IMR-90 (cell line): ENCODE data around the gene RAD51B. TPM values are rescaled to one million over a fixed set of nuclear protein-coding genes. Genes with fewer than 3 reads are reported as not detected.

Experiments
- ATAC-seq: fragments of 200-7000 bp; cut with Tn5 transposase; 2 replicates; pipeline ENCODE4 v1.9.1; 2020; ENCODE audit warnings: low read depth, mild to moderate bottlenecking, moderate library complexity
- BruUV-seq: library from RNA; stranded (reverse); fragments of 400-500 nt; replicated peaks from 2 replicates; lab custom pipeline; 2021; lab: Mats Ljungman, UMichigan
- CTCF ChIA-PET: fragments of 300-600 bp; formaldehyde crosslinking; extraction: SDS; loops from one replicate; lab custom pipeline; 2021; ENCODE audit warnings: antibody characterized with exemption; lab: Yijun Ruan, JAX
- POLR2A ChIA-PET: fragments of 300-600 bp; sonication (Branson Sonifier 250); formaldehyde crosslinking; loops from one replicate; lab custom pipeline; 2022; ENCODE audit warnings: antibody characterized with exemption; ENCODE audit not compliant: unreplicated experiment; lab: Charles Lee
- DNase-seq: peaks from one replicate; pipeline ENCODE4 v3.0.0; 2013
- H2AFZ ChIP-seq: replicated peaks from 2 replicates; pipeline ENCODE3; 2013; ENCODE audit warnings: low read length, mild to moderate bottlenecking; ENCODE audit not compliant: poor library complexity
- H2AK5ac ChIP-seq: 2 replicates; pipeline ENCODE4 v1.6.1; 2013; ENCODE audit warnings: low read depth, low read length, inconsistent platforms
- H2AK9ac ChIP-seq: replicated peaks from 2 replicates; pipeline ENCODE3; 2013; ENCODE audit warnings: mild to moderate bottlenecking, low read depth, low read length, moderate library complexity; ENCODE audit not compliant: poor library complexity
- H2BK120ac ChIP-seq: 2 replicates; pipeline ENCODE4 v1.6.1; 2013; ENCODE audit warnings: low read depth, low read length, inconsistent platforms
- H2BK15ac ChIP-seq: 3 replicates; pipeline ENCODE4 v1.6.1; 2013; ENCODE audit warnings: low read depth, low read length, inconsistent platforms
- H2BK20ac ChIP-seq: 2 replicates; pipeline ENCODE4 v1.6.1; 2013; ENCODE audit warnings: low read depth, mild to moderate bottlenecking, inconsistent platforms, low read length, moderate library complexity
- H2BK5ac ChIP-seq: 2 replicates; pipeline ENCODE4 v1.6.1; 2013; ENCODE audit warnings: mild to moderate bottlenecking, low read depth, low read length, inconsistent platforms; ENCODE audit not compliant: poor library complexity, severe bottlenecking
- H3K14ac ChIP-seq: replicated peaks from 2 replicates; pipeline ENCODE4 v1.6.1; 2013; ENCODE audit warnings: low read depth, low read length, inconsistent platforms
- H3K18ac ChIP-seq: 2 replicates; pipeline ENCODE4 v1.6.1; 2013; ENCODE audit warnings: low read depth, low read length, control low read depth
- H3K23ac ChIP-seq: 2 replicates; pipeline ENCODE4 v1.6.1; 2013; ENCODE audit warnings: low read depth, low read length, inconsistent platforms
- H3K27ac ChIP-seq: 2 replicates; pipeline ENCODE4 v1.5.1; 2013; ENCODE audit warnings: mild to moderate bottlenecking, control low read depth, low read length; ENCODE audit not compliant: insufficient read depth
- H3K27me3 ChIP-seq: 2 replicates; pipeline ENCODE4 v1.6.1; 2013; ENCODE audit warnings: low read length; ENCODE audit not compliant: control insufficient read depth, insufficient read depth
- H3K36me3 ChIP-seq: 2 replicates; pipeline ENCODE4 v1.6.1; 2013; ENCODE audit warnings: low read length, mixed read lengths; ENCODE audit not compliant: control insufficient read depth, insufficient read depth
- H3K4ac ChIP-seq: 2 replicates; pipeline ENCODE4 v1.6.1; 2013; ENCODE audit warnings: low read depth, low read length, inconsistent platforms
- H3K4me1 ChIP-seq: 2 replicates; pipeline ENCODE4 v1.6.1; 2013; ENCODE audit warnings: low read length, mixed read lengths; ENCODE audit not compliant: control insufficient read depth, insufficient read depth
- H3K4me2 ChIP-seq: 2 replicates; pipeline ENCODE4 v1.6.1; 2013; ENCODE audit warnings: low read depth, mild to moderate bottlenecking, control low read depth, low read length, moderate library complexity
- H3K4me3 ChIP-seq: 2 replicates; pipeline ENCODE4 v1.5.1; 2013; ENCODE audit warnings: low read depth, mild to moderate bottlenecking, control low read depth, low read length, moderate library complexity; ENCODE audit not compliant: insufficient read depth
- H3K56ac ChIP-seq: 2 replicates; pipeline ENCODE4 v1.6.1; 2013; ENCODE audit warnings: low read length, inconsistent platforms; ENCODE audit not compliant: insufficient read depth; ENCODE audit errors: extremely low read depth
- H3K79me1 ChIP-seq, 2 experiments: 2 replicates each; pipeline ENCODE4 v1.6.1; 2013; ENCODE audit warnings: low read length in 2 of 2, inconsistent platforms in 1 of 2, low read depth in 1 of 2
- H3K9ac ChIP-seq: 2 replicates; pipeline ENCODE4 v1.6.1; 2013; ENCODE audit warnings: low read depth, low read length, control low read depth
- H3K9me1 ChIP-seq: 2 replicates; pipeline ENCODE4 v1.6.1; 2013; ENCODE audit warnings: low read length, inconsistent platforms; ENCODE audit not compliant: insufficient read depth
- H3K9me3 ChIP-seq: 2 replicates; pipeline ENCODE4 v1.6.1; 2013; ENCODE audit warnings: low read length; ENCODE audit not compliant: control insufficient read depth, insufficient read depth
- H4K20me1 ChIP-seq: 2 replicates; pipeline ENCODE4 v1.6.1; 2013; ENCODE audit warnings: low read length, inconsistent platforms; ENCODE audit not compliant: insufficient read depth
- H4K5ac ChIP-seq: 2 replicates; pipeline ENCODE4 v1.6.1; 2013; ENCODE audit warnings: mild to moderate bottlenecking, low read depth, low read length, control low read depth
- H4K8ac ChIP-seq, 2 experiments: 2 replicates each; pipeline ENCODE4 v1.6.1; 2013; ENCODE audit warnings: low read depth in 2 of 2, low read length in 2 of 2, control low read depth in 1 of 2, inconsistent platforms in 1 of 2
- H4K91ac ChIP-seq: 2 replicates; pipeline ENCODE4 v1.6.1; 2013; ENCODE audit warnings: low read depth, low read length, inconsistent platforms; ENCODE audit not compliant: insufficient read depth
- CHD1 ChIP-seq: IDR thresholded peaks from 2 replicates; pipeline ENCODE4 v1.6.1; 2012; ENCODE audit warnings: low read depth, low read length, improper control_type of control experiment
- FOS ChIP-seq: fragments of 150-350 bp; IDR thresholded peaks from 2 replicates; pipeline ENCODE4 v1.6.1; 2016; ENCODE audit warnings: low read depth, low read length
- MAFK ChIP-seq: IDR thresholded peaks from 2 replicates; pipeline ENCODE4 v1.6.1; 2012; ENCODE audit warnings: low read depth, low read length, improper control_type of control experiment
- MXI1 ChIP-seq: IDR thresholded peaks from 2 replicates; pipeline ENCODE4 v1.6.1; 2012; ENCODE audit warnings: low read depth, mild to moderate bottlenecking, low read length, moderate library complexity, borderline replicate concordance
- NFE2L2 ChIP-seq: fragments of 150-350 bp; IDR thresholded peaks from 2 replicates; pipeline ENCODE4 v1.6.1; 2016; ENCODE audit warnings: low read depth, mild to moderate bottlenecking, low read length
- POLR2A ChIP-seq: IDR thresholded peaks from 2 replicates; pipeline ENCODE4 v1.6.1; 2012; ENCODE audit warnings: mild to moderate bottlenecking, low read depth, low read length
- RAD21 ChIP-seq: IDR thresholded peaks from 2 replicates; pipeline ENCODE4 v1.6.1; 2012; ENCODE audit warnings: low read length, improper control_type of control experiment
- RCOR1 ChIP-seq: IDR thresholded peaks from 2 replicates; pipeline ENCODE4 v1.6.1; 2012; ENCODE audit warnings: mild to moderate bottlenecking, low read length, improper control_type of control experiment; ENCODE audit not compliant: insufficient replicate concordance
- WGBS, 2 experiments: methylation state at CpG; one replicate each; pipeline versions ENCODE4 v1.1.5 to v1.1.7; 2013; ENCODE audit warnings: missing lambda C conversion rate in 2 of 2; ENCODE audit not compliant: insufficient read length in 1 of 2; ENCODE audit errors: extremely low coverage in 2 of 2; 5-methylcytosine and 5-hydroxymethylcytosine counted together
- dilution Hi-C: fragments of 300-500 bp; cut with HindIII; formaldehyde crosslinking; loops from one replicate; pipeline ENCODE4 v1.14.3; 2018; ENCODE audit warnings: low sequenced_read_pairs; ENCODE audit not compliant: unreplicated experiment
- in situ Hi-C: fragments of 300-500 bp; cut with MboI; formaldehyde crosslinking; loops from 3 replicates; pipeline ENCODE4 v1.14.3; 2019; ENCODE audit warnings: low sequenced_read_pairs, inconsistent platforms, mixed read lengths
- intact Hi-C: fragments of 100-400 bp; cut with micrococcal nuclease; formaldehyde crosslinking; loops from 2 replicates; pipeline ENCODE4 v1.10.0; 2022
- polyA plus RNA-seq, 3 experiments: library from polyadenylated mRNA; depleted of rRNA; stranded (reverse); fragments of >200 nt; gene quantifications; 2 replicates each; pipeline ENCODE4 v1.2.3, GENCODE V29; 2012; ENCODE audit warnings: low replicate concordance in 1 of 3
- total RNA-seq: library from RNA; depleted of rRNA; stranded (reverse); fragments of >200 nt; gene quantifications from 2 replicates; pipeline ENCODE4 v1.2.3, GENCODE V29; 2012

RAD51B gene
- total and polyA plus RNA-seq, 2 of the 4 experiments (the other 2 are of a cell fraction) = 5.1 to 18.8 TPM

- H3K36me3 ChIP-seq = no peaks in the 10 kb centered on the region
- H3K4ac ChIP-seq = peak overlapping the region; percentile 15; the same call in 1 of the 2 replicates
- peaks cover 17% of the 10 kb centered on the region for H3K4me1 ChIP-seq
- H4K5ac ChIP-seq = no peak overlapping the region
- no peak overlapping the region for H2BK5ac ChIP-seq
- no peak overlapping the region for H4K91ac ChIP-seq
- ChIA-PET POLR2A (no interaction called here), CTCF (no interaction called here)
- WGBS, 2 experiments = 94% methylated on average over 3 of the region's 8 CpGs; no CpG with 5 or more reads in 1 of the 2 experiments
- peak overlapping the region; percentile 4; the same call in 1 of the 2 replicates for H2BK20ac ChIP-seq
- H2BK120ac ChIP-seq = no peak overlapping the region; the same call in 1 of the 2 replicates
- H4K20me1 ChIP-seq = no peaks in the 10 kb centered on the region
- no peak overlapping the region for H2AFZ ChIP-seq
- H3K18ac ChIP-seq = no peak overlapping the region
- in situ Hi-C loops (no loop called here), intact Hi-C loops (no loop called here), dilution Hi-C loops (no loop called here)
- no peaks in the 10 kb centered on the region for H3K27me3 ChIP-seq
- H3K79me1 ChIP-seq = 0 out of 4 replicates have a peak, but pooled peaks cover 0 to 2% of the 10 kb centered on the region in 2 experiments
- no peaks in the 10 kb centered on the region for H3K9me3 ChIP-seq
- H4K8ac ChIP-seq = peak overlapping the region in 1 of 2 experiments; percentile 30; a peak in 1 of 4 replicates
- DNase-seq (no peak), ATAC-seq (no peak)
- BruUV-seq = no TSS peak
- no peak overlapping the region for H2AK9ac ChIP-seq
- no peak overlapping the region for H2BK15ac ChIP-seq
- TF ChIP-seq NFE2L2 (no peak), RCOR1 (no peak), MXI1 (no peak), RAD21 (no peak), FOS (no peak), CHD1 (no peak), POLR2A (no peak), MAFK (no peak)
- H3K23ac ChIP-seq = no peak overlapping the region
- H2AK5ac ChIP-seq = peak overlapping the region; percentile 77; the same call in 1 of the 2 replicates
- H3K14ac ChIP-seq = no peak overlapping the region
- H3K9me1 ChIP-seq = peaks cover 24% of the 10 kb centered on the region
- no peak overlapping the region for H3K4me2 ChIP-seq
- H3K56ac ChIP-seq = no peak overlapping the region
- no peak overlapping the region for H3K27ac ChIP-seq
- H3K4me3 ChIP-seq = no peak overlapping the region
- no peak overlapping the region for H3K9ac ChIP-seq
Observed at GRCh38 chr14:68504861-68505260, 685.3 kb downstream of the RAD51B start.
